Left lung (tissue), 10 donors: ENCODE results near the gene ATAD3C. TPM values are rescaled to one million over a fixed set of nuclear protein-coding genes. Genes with fewer than 3 reads are reported as not detected.
"Not testable (repeated sequence)": the region's sequence is repeated elsewhere in the genome, so short reads cannot be mapped to it uniquely, and the experiment has no call there.

Experiments
- ATAC-seq: fragments of 200-7000 bp; cut with Tn5 transposase; one replicate; pipeline ENCODE4 v1.9.1; 2020; ENCODE audit warnings: moderate library complexity
- DNase-seq, 4 donors: peaks; one replicate each; pipeline ENCODE4 v3.0.0-alpha.2; 2013 to 2020
- H3K27ac ChIP-seq, 2 donors: fragments of 200-600 bp; sonication (generic) in 1 of 2; one replicate each; pipeline versions ENCODE4 v1.5.0 to v1.8.0; 2020 to 2021
- H3K27me3 ChIP-seq, 2 donors: fragments of 200-600 bp; sonication (generic) in 1 of 2; one replicate each; pipeline versions ENCODE4 v1.5.0 to v1.8.0; 2020 to 2021
- H3K36me3 ChIP-seq, 2 donors: fragments of 200-600 bp; sonication (generic) in 1 of 2; one replicate each; pipeline versions ENCODE4 v1.5.0 to v1.8.0; 2020 to 2021
- H3K4me1 ChIP-seq, 2 donors: fragments of 200-600 bp; one replicate each; pipeline ENCODE4 v1.8.0; 2021
- H3K4me3 ChIP-seq, 2 donors: fragments of 200-600 bp; sonication (generic) in 1 of 2; one replicate each; pipeline versions ENCODE4 v1.5.0 to v1.8.0; 2020 to 2021; ENCODE audit warnings: mild to moderate bottlenecking in 1 of 2
- H3K9me3 ChIP-seq, 2 donors: fragments of 200-600 bp; sonication (generic) in 1 of 2; one replicate each; pipeline versions ENCODE4 v1.5.0 to v1.8.0; 2020 to 2021
- intact Hi-C, 2 donors: fragments of 100-400 bp; cut with DNase I; formaldehyde crosslinking; loops; one replicate each; pipeline versions ENCODE4 v1.11.2 to v1.14.2; 2022
- polyA plus RNA-seq, 6 donors: library from polyadenylated mRNA; unstranded; fragments of 120-200 nt; gene quantifications; one replicate each; pipeline ENCODE4 v1.2.1, GENCODE V29; 2013; ENCODE audit not compliant: insufficient read length in 6 of 6
- total RNA-seq, 2 donors: library from RNA; stranded (reverse); fragmentation: NEBNext Ultra II Directional; extraction: Animal tissue kit (Norgen Biotek cat#: 25700); gene quantifications; one replicate each; pipeline ENCODE4 v1.2.1, GENCODE V29; 2021
- TF ChIP-seq, protein P1 (sequence below), 2 donors: fragments of 200-600 bp; sonication (generic) in 1 of 2; IDR thresholded peaks; one replicate each; pipeline versions ENCODE4 v1.5.0 to v1.8.0; 2021; ENCODE audit warnings: antibody characterized with exemption in 2 of 2
- donor health status: DM: no; HTN: yes; CAD: no.
- donor health status: DM: no; HTN: no; CAD: no.

The ATAD3C gene
- total and polyA plus RNA-seq, 8 donors = 0.88 to 14.9 (median 4.0) TPM

DNA sequence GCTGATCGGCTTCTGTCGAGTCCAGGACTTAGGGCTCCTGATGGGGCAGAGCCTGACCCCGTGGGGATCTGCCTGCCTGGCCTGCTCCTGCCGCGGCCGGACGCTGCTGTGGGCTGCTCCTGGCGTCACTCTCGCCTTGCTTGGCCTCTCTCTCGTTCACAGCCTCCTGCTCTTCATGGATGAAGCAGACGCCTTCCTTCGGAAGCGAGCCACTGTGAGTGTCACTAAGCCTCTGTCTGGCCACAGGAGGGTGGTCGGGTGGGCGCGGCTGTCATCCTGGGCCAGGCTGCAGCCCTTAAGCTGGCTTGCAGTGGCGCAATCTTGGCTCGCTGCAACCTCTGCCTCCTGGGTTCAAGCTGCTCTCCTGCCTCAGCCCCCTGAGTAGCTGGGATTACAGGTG lies 38.2 kb downstream of the ATAD3C start:
- Histone ChIP-seq H3K9me3 (peaks cover 0 to 8% of the 10 kb centered on the region in 2 donors), H3K36me3 (peaks cover 0 to 98% of the 10 kb centered on the region in 2 donors), H3K27me3 (no peaks in the 10 kb centered on the region), H3K27ac (no peak overlapping the region), H3K4me3 (no peak overlapping the region), H3K4me1 (no peaks in the 10 kb centered on the region)
- DNase-seq = no peak
- TF ChIP-seq, protein P1, sequence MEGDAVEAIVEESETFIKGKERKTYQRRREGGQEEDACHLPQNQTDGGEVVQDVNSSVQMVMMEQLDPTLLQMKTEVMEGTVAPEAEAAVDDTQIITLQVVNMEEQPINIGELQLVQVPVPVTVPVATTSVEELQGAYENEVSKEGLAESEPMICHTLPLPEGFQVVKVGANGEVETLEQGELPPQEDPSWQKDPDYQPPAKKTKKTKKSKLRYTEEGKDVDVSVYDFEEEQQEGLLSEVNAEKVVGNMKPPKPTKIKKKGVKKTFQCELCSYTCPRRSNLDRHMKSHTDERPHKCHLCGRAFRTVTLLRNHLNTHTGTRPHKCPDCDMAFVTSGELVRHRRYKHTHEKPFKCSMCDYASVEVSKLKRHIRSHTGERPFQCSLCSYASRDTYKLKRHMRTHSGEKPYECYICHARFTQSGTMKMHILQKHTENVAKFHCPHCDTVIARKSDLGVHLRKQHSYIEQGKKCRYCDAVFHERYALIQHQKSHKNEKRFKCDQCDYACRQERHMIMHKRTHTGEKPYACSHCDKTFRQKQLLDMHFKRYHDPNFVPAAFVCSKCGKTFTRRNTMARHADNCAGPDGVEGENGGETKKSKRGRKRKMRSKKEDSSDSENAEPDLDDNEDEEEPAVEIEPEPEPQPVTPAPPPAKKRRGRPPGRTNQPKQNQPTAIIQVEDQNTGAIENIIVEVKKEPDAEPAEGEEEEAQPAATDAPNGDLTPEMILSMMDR (IDR thresholded peaks at IDR 0.05) = no peak
- intact Hi-C loops = no loop called here
- no peak for ATAC-seq

DNA sequence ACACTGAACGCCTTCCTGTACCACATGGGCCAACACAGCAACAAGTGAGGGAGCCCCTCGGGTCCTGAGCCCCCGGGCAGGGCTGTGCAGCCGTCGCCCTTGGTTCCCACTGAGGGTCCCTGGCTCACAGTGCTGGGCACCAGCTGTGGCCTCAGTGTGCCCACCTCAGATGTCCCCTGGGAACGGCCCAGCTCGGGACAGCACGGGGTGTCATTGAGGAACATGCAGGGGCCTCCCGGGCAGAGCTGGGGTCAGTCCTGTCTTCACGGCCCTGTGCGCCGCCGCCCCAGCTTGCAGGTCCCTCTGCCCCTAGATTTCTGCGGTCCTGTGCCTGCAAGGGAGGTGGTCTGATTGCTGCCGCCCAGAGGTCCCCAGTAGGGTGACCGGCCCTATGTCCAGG lies 39.7 kb downstream of the ATAD3C start:
- TF ChIP-seq, protein P1 (IDR thresholded peaks at IDR 0.05) = no peak
- H3K27ac ChIP-seq = no peak overlapping the region
- no peaks in the 10 kb centered on the region for H3K4me1 ChIP-seq
- no peaks in the 10 kb centered on the region for H3K27me3 ChIP-seq
- H3K4me3 ChIP-seq = no peak overlapping the region
- intact Hi-C loops = no loop called here
- DNase-seq (no peak), ATAC-seq (no peak)
- H3K9me3 ChIP-seq = peaks cover 0 to 20% of the 10 kb centered on the region in 2 donors
- H3K36me3 ChIP-seq = peaks cover 0 to 98% of the 10 kb centered on the region in 2 donors

DNA sequence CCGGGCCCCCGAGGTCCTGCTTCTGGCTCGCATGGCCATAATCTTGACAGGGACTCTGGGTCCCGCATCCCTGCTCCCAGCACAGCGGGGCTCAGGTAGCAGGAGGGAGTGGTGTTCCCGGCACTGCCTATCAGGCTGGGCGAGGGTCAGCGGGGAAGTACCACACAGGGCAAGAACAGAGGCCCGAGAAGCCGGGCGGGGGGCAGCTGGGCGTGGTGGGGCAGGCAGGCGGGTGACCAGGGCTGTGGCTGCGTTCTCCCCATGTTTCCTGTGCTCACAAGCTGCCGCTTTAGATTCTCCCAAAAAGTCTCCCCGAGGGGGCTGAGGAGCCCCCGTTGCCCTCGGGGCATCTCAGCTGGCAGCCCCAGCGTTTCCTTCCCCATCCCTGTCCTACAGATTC lies 40.4 kb downstream of the ATAD3C start:
- DNase-seq (no peak), ATAC-seq (no peak)
- intact Hi-C loops = no loop called here
- Histone ChIP-seq H3K27ac (no peak overlapping the region), H3K36me3 (peaks cover 0 to 99% of the 10 kb centered on the region in 2 donors), H3K27me3 (no peaks in the 10 kb centered on the region), H3K9me3 (peaks cover 0 to 20% of the 10 kb centered on the region in 2 donors), H3K4me3 (no peak overlapping the region), H3K4me1 (no peaks in the 10 kb centered on the region)
- TF ChIP-seq, protein P1 (IDR thresholded peaks at IDR 0.05) = no peak

DNA sequence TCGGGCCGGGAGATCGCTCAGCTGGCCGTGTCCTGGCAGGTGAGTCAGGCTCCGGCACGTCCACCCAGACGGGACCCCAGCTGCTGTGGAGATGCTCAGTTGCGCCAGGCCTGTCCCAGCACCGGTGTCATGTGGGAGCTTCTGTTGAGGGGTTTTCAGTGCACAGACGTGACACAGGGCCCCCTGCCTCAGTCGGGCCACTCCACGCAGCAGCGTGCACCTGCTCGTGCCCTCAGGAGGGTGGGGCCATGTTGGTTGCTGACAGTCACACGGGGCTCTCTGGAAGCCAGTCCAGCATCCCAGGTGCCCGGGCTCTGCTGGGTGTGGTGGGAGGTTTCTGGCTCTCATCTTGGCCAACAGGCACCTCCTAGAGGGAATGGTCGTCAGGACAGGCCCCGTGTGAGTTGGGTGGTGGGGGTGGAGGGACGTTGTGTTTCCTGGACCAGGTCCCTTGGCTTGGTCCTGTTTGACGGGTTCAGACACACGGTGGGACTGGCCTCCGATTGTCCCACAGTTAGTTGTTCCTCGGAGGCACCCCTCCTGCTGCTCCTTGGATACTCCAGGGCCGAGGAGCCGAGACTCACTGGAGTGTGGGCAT lies 41.2 kb downstream of the ATAD3C start:
- no peak overlapping the region for H3K27ac ChIP-seq
- peaks cover 0 to 20% of the 10 kb centered on the region in 2 donors for H3K9me3 ChIP-seq
- no peak overlapping the region for H3K4me3 ChIP-seq
- peaks cover 0 to 99% of the 10 kb centered on the region in 2 donors for H3K36me3 ChIP-seq
- TF ChIP-seq, protein P1 (IDR thresholded peaks at IDR 0.05) = no peak
- intact Hi-C loops = no loop called here
- H3K4me1 ChIP-seq = no peaks in the 10 kb centered on the region
- DNase-seq = no peak
- H3K27me3 ChIP-seq = no peaks in the 10 kb centered on the region
- no peak for ATAC-seq

DNA sequence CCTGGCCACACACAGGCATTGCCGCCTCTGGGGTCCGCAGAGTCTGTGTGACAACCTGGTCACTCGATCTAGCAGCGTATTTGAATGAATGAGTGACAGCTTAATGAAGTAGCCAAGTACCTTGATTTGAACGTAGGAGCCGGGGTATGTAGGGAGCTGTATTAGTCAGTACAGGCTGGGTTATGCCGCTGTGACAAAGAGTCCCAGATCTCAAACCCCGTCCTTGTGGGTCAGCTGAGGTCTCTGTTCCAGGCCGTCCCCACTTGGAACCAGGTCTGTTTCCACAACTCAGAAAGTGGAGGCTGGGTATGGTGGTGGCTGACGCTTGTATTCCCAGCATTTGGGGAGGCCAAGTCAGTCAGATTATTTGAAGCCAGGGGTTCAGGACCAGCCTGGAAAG lies 42.1 kb downstream of the ATAD3C start:
- Histone ChIP-seq H3K36me3 (peaks cover 0 to 97% of the 10 kb centered on the region in 2 donors), H3K27me3 (no peaks in the 10 kb centered on the region), H3K9me3 (peaks cover 0 to 20% of the 10 kb centered on the region in 2 donors), H3K4me3 (no peak overlapping the region), H3K27ac (no peak overlapping the region), H3K4me1 (no peaks in the 10 kb centered on the region)
- ATAC-seq (no peak), DNase-seq (no peak)
- intact Hi-C loops = no loop called here
- TF ChIP-seq, protein P1 (IDR thresholded peaks at IDR 0.05) = no peak

DNA sequence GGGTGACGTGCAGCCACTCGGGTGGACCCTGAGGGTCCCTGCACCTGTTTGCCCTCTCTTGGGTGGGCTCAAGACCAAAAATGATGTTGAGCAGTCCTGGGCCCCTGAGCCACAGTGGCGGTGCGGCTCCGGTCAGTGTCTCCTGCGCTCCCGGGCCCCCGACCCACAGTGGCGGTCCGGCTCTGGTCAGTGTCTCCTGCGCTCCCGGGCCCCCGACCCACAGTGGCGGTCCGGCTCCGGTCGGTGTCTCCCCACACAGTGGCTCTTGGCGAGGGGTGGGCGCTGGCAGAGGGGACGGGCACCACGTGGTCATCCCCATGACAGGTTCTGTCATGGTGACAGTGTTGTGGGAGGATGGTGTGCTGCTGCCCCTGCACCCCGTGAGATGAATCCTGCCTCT lies 44.8 kb downstream of the ATAD3C start:
- H3K27ac ChIP-seq, ATAC-seq, H3K27me3 ChIP-seq, H3K4me1 ChIP-seq, DNase-seq, intact Hi-C loops, H3K4me3 ChIP-seq: not testable (repeated sequence)
- peaks cover 0 to 20% of the 10 kb centered on the region in 2 donors for H3K9me3 ChIP-seq
- peaks cover 0 to 70% of the 10 kb centered on the region in 2 donors for H3K36me3 ChIP-seq

DNA sequence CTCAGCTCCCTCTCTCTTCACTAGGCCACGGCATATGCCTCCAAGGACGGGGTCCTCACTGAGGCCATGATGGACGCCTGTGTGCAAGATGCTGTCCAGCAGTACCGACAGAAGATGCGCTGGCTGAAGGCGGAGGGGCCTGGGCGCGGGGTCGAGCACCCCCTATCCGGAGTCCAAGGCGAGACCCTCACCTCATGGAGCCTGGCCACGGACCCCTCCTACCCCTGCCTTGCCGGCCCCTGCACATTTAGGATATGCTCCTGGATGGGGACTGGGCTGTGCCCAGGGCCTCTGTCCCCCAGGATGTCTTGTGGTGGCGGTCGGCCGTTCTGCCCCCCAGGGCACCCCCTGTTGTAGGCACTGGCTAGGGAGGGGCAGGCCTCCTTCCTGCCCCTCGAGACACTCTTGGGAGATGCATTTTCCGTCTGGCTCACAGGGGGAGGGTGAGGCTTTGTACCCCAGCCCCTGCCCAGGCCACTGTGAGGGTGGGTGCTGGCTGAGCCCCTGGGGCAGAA lies 46.0 kb downstream of the ATAD3C start:
- H3K27me3 ChIP-seq, intact Hi-C loops, H3K4me1 ChIP-seq, H3K27ac ChIP-seq, H3K4me3 ChIP-seq, ATAC-seq, DNase-seq: not testable (repeated sequence)
- peaks cover 0 to 58% of the 10 kb centered on the region in 2 donors for H3K36me3 ChIP-seq
- H3K9me3 ChIP-seq = peaks cover 0 to 20% of the 10 kb centered on the region in 2 donors
